ENCODE measurements around the gene MAPK10.

The MAPK10 gene

GRCh38 chr4:85964298-85964697, 395.6 kb downstream of the MAPK10 start:
- DNase-seq (ENCODE audit: insufficient read length, low spot score), result no peak
- no peak for TF ChIP-seq PAX5 (IDR thresholded peaks at IDR 0.05; ENCODE audit: insufficient read depth, low read length, severe bottlenecking)
- no peak for TF ChIP-seq POLR2AphosphoS5 (IDR thresholded peaks at IDR 0.05; ENCODE audit: low read depth, low read length)
- TF ChIP-seq POU2F2 (IDR thresholded peaks at IDR 0.05; ENCODE audit: low read depth, low read length), result no peak
- TF ChIP-seq SPI1 (IDR thresholded peaks at IDR 0.05; ENCODE audit: low read depth, low read length), result no peak
- no peak for TF ChIP-seq TAF1 (IDR thresholded peaks at IDR 0.05; ENCODE audit: low read depth, low read length)
- TF ChIP-seq POLR2A (IDR thresholded peaks at IDR 0.05; ENCODE audit: low read depth, low read length), result no peak
- FAIRE-seq, result no peak

GRCh38 chr4:85963231-85963630, 396.6 kb downstream of the MAPK10 start:
- DNase-seq (ENCODE audit: insufficient read length, low spot score) (no peak), FAIRE-seq (no peak)
- TF ChIP-seq POLR2A (IDR thresholded peaks at IDR 0.05; ENCODE audit: low read depth, low read length), result no peak
- TF ChIP-seq SPI1 (IDR thresholded peaks at IDR 0.05; ENCODE audit: low read depth, low read length), result no peak
- TF ChIP-seq POU2F2 (IDR thresholded peaks at IDR 0.05; ENCODE audit: low read depth, low read length), result no peak
- TF ChIP-seq TAF1 (IDR thresholded peaks at IDR 0.05; ENCODE audit: low read depth, low read length), result no peak
- no peak for TF ChIP-seq PAX5 (IDR thresholded peaks at IDR 0.05; ENCODE audit: insufficient read depth, low read length, severe bottlenecking)
- TF ChIP-seq POLR2AphosphoS5 (IDR thresholded peaks at IDR 0.05; ENCODE audit: low read depth, low read length), result no peak

- no peak for TF ChIP-seq TAF1 (IDR thresholded peaks at IDR 0.05; ENCODE audit: low read depth, low read length)
- no peak for TF ChIP-seq SPI1 (IDR thresholded peaks at IDR 0.05; ENCODE audit: low read depth, low read length)
- DNase-seq (ENCODE audit: insufficient read length, low spot score), result no peak
- no peak for FAIRE-seq
Measured at GRCh38 chr4:85961887-85962286, 398.0 kb downstream of the MAPK10 start.

GRCh38 chr4:85956293-85956945, 403.4 kb downstream of the MAPK10 start:
- TF ChIP-seq SPI1 (IDR thresholded peaks at IDR 0.05; ENCODE audit: low read depth, low read length), result no peak
- TF ChIP-seq TAF1 (IDR thresholded peaks at IDR 0.05; ENCODE audit: low read depth, low read length), result no peak
- no peak for TF ChIP-seq POLR2A (IDR thresholded peaks at IDR 0.05; ENCODE audit: low read depth, low read length)
- TF ChIP-seq POLR2AphosphoS5 (IDR thresholded peaks at IDR 0.05; ENCODE audit: low read depth, low read length), result no peak
- no peak for TF ChIP-seq POU2F2 (IDR thresholded peaks at IDR 0.05; ENCODE audit: low read depth, low read length)
- no peak for TF ChIP-seq PAX5 (IDR thresholded peaks at IDR 0.05; ENCODE audit: insufficient read depth, low read length, severe bottlenecking)
- FAIRE-seq, result no peak
- DNase-seq (ENCODE audit: insufficient read length, low spot score), result no peak

- TF ChIP-seq PAX5 (IDR thresholded peaks at IDR 0.05; ENCODE audit: insufficient read depth, low read length, severe bottlenecking) (no peak), POLR2A (IDR thresholded peaks at IDR 0.05; ENCODE audit: low read depth, low read length) (no peak), POU2F2 (IDR thresholded peaks at IDR 0.05; ENCODE audit: low read depth, low read length) (no peak), POLR2AphosphoS5 (IDR thresholded peaks at IDR 0.05; ENCODE audit: low read depth, low read length) (no peak), TAF1 (IDR thresholded peaks at IDR 0.05; ENCODE audit: low read depth, low read length) (no peak), SPI1 (IDR thresholded peaks at IDR 0.05; ENCODE audit: low read depth, low read length) (no peak)
- DNase-seq (ENCODE audit: insufficient read length, low spot score) (no peak), FAIRE-seq (no peak)
Measured at GRCh38 chr4:85955620-85956292, 404.1 kb downstream of the MAPK10 start.

- DNase-seq (ENCODE audit: insufficient read length, low spot score) (no peak), FAIRE-seq (no peak)
- TF ChIP-seq POU2F2 (IDR thresholded peaks at IDR 0.05; ENCODE audit: low read depth, low read length) (no peak), SPI1 (IDR thresholded peaks at IDR 0.05; ENCODE audit: low read depth, low read length) (no peak), TAF1 (IDR thresholded peaks at IDR 0.05; ENCODE audit: low read depth, low read length) (no peak), POLR2A (IDR thresholded peaks at IDR 0.05; ENCODE audit: low read depth, low read length) (no peak), PAX5 (IDR thresholded peaks at IDR 0.05; ENCODE audit: insufficient read depth, low read length, severe bottlenecking) (no peak), POLR2AphosphoS5 (IDR thresholded peaks at IDR 0.05; ENCODE audit: low read depth, low read length) (no peak)
Measured at GRCh38 chr4:85953651-85954018, 406.2 kb downstream of the MAPK10 start.

- no peak for DNase-seq (ENCODE audit: insufficient read length, low spot score)
- TF ChIP-seq POLR2AphosphoS5 (IDR thresholded peaks at IDR 0.05; ENCODE audit: low read depth, low read length) (no peak), TAF1 (IDR thresholded peaks at IDR 0.05; ENCODE audit: low read depth, low read length) (no peak), SPI1 (IDR thresholded peaks at IDR 0.05; ENCODE audit: low read depth, low read length) (no peak), PAX5 (IDR thresholded peaks at IDR 0.05; ENCODE audit: insufficient read depth, low read length, severe bottlenecking) (no peak), POU2F2 (IDR thresholded peaks at IDR 0.05; ENCODE audit: low read depth, low read length) (no peak), POLR2A (IDR thresholded peaks at IDR 0.05; ENCODE audit: low read depth, low read length) (no peak)
- FAIRE-seq, result no peak
Measured at GRCh38 chr4:85952972-85953650, 406.7 kb downstream of the MAPK10 start.

GRCh38 chr4:85952528-85952927, 407.3 kb downstream of the MAPK10 start:
- DNase-seq (ENCODE audit: insufficient read length, low spot score) (no peak), FAIRE-seq (no peak)
- TF ChIP-seq POLR2A (IDR thresholded peaks at IDR 0.05; ENCODE audit: low read depth, low read length), result no peak
- TF ChIP-seq POLR2AphosphoS5 (IDR thresholded peaks at IDR 0.05; ENCODE audit: low read depth, low read length), result no peak
- no peak for TF ChIP-seq SPI1 (IDR thresholded peaks at IDR 0.05; ENCODE audit: low read depth, low read length)
- no peak for TF ChIP-seq PAX5 (IDR thresholded peaks at IDR 0.05; ENCODE audit: insufficient read depth, low read length, severe bottlenecking)
- no peak for TF ChIP-seq TAF1 (IDR thresholded peaks at IDR 0.05; ENCODE audit: low read depth, low read length)
- no peak for TF ChIP-seq POU2F2 (IDR thresholded peaks at IDR 0.05; ENCODE audit: low read depth, low read length)

GRCh38 chr4:85951099-85951498, 408.8 kb downstream of the MAPK10 start:
- FAIRE-seq (no peak), DNase-seq (ENCODE audit: insufficient read length, low spot score) (no peak)
- TF ChIP-seq TAF1 (IDR thresholded peaks at IDR 0.05; ENCODE audit: low read depth, low read length) (no peak), PAX5 (IDR thresholded peaks at IDR 0.05; ENCODE audit: insufficient read depth, low read length, severe bottlenecking) (no peak), SPI1 (IDR thresholded peaks at IDR 0.05; ENCODE audit: low read depth, low read length) (no peak), POU2F2 (IDR thresholded peaks at IDR 0.05; ENCODE audit: low read depth, low read length) (no peak), POLR2A (IDR thresholded peaks at IDR 0.05; ENCODE audit: low read depth, low read length) (no peak), POLR2AphosphoS5 (IDR thresholded peaks at IDR 0.05; ENCODE audit: low read depth, low read length) (no peak)
